ENCODE data around the gene OTOF.

DNA sequence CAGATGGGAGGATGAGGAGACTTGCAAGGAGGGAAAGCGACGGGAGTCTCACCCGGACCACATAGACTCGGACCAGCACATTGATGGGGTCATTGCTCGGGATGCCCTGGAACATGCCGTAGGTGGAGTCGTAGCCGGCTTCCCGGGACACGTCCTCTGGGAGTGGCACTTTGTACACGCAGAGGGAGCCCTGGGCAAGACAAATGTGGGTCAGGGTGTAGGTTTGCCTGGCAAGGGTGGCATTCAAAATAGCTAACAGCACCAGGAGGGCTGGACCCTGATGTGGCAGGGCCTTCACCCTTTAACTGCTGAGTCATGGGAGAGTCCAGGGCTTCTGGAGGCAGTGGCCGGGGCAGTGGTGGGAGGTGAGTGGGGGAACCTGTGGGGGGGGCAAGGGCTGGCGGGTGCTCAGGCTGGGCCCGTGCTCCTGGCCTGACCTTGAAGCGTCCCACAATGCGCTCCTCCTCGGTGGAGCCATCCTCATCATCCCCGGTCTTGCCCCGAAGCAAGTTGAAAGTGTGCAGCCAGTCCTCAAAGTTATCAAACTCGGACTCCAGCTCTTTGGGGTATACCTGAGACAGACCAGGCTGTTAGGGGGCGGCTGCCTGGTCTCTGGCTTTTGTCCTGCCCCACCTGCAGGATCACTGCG, 11.1 kb downstream of the OTOF start:
- TF ChIP-seq YY1 (IDR thresholded peaks at IDR 0.05; ENCODE audit: low read depth) (no peak), EP300 (IDR thresholded peaks at IDR 0.05; ENCODE audit: borderline replicate concordance) (no peak), TAF1 (IDR thresholded peaks at IDR 0.05; ENCODE audit: low read depth) (no peak), CREB1 (IDR thresholded peaks at IDR 0.05; ENCODE audit: low read depth) (no peak), CEBPB (IDR thresholded peaks at IDR 0.05) (no peak), TEAD4 (IDR thresholded peaks at IDR 0.05) (no peak), TCF12 (IDR thresholded peaks at IDR 0.05; ENCODE audit: low read depth) (no peak), FOXM1 (IDR thresholded peaks at IDR 0.05; ENCODE audit: borderline replicate concordance, low read depth) (no peak), ZBTB7A (IDR thresholded peaks at IDR 0.05; ENCODE audit: low read depth) (no peak), EGR1 (IDR thresholded peaks at IDR 0.05) (no peak)
- TF ChIP-seq, protein P1, sequence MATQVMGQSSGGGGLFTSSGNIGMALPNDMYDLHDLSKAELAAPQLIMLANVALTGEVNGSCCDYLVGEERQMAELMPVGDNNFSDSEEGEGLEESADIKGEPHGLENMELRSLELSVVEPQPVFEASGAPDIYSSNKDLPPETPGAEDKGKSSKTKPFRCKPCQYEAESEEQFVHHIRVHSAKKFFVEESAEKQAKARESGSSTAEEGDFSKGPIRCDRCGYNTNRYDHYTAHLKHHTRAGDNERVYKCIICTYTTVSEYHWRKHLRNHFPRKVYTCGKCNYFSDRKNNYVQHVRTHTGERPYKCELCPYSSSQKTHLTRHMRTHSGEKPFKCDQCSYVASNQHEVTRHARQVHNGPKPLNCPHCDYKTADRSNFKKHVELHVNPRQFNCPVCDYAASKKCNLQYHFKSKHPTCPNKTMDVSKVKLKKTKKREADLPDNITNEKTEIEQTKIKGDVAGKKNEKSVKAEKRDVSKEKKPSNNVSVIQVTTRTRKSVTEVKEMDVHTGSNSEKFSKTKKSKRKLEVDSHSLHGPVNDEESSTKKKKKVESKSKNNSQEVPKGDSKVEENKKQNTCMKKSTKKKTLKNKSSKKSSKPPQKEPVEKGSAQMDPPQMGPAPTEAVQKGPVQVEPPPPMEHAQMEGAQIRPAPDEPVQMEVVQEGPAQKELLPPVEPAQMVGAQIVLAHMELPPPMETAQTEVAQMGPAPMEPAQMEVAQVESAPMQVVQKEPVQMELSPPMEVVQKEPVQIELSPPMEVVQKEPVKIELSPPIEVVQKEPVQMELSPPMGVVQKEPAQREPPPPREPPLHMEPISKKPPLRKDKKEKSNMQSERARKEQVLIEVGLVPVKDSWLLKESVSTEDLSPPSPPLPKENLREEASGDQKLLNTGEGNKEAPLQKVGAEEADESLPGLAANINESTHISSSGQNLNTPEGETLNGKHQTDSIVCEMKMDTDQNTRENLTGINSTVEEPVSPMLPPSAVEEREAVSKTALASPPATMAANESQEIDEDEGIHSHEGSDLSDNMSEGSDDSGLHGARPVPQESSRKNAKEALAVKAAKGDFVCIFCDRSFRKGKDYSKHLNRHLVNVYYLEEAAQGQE (IDR thresholded peaks at IDR 0.05; ENCODE audit: low read depth), result no peak
- TF ChIP-seq, protein P2, sequence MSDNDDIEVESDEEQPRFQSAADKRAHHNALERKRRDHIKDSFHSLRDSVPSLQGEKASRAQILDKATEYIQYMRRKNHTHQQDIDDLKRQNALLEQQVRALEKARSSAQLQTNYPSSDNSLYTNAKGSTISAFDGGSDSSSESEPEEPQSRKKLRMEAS (IDR thresholded peaks at IDR 0.05), result no peak
- TF ChIP-seq, protein P3, sequence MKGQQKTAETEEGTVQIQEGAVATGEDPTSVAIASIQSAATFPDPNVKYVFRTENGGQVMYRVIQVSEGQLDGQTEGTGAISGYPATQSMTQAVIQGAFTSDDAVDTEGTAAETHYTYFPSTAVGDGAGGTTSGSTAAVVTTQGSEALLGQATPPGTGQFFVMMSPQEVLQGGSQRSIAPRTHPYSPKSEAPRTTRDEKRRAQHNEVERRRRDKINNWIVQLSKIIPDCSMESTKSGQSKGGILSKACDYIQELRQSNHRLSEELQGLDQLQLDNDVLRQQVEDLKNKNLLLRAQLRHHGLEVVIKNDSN (IDR thresholded peaks at IDR 0.05), result no peak

All from Ishikawa (cell line).